ENCODE data around the gene BIRC7. TPM values are rescaled to one million over a fixed set of nuclear protein-coding genes. Genes with fewer than 3 reads are reported as not detected.
"Not testable (repeated sequence)": the region's sequence is repeated elsewhere in the genome, so short reads cannot be mapped to it uniquely, and the experiment has no call there.

Gene BIRC7
- total RNA-seq, 1 donor from 2014 or later, result not detected

- no peak for DNase-seq
- intact Hi-C loops (cut with micrococcal nuclease), result no loop called here
- ATAC-seq, result no peak
These were observed 5.6 kb downstream of the BIRC7 start for GRCh38 chr20:63241272-63241671.

GRCh38 chr20:63242736-63243135 is 7.0 kb downstream of the BIRC7 start:
- intact Hi-C loops (cut with micrococcal nuclease), result no loop called here
- ATAC-seq (no peak), DNase-seq (no peak)

- intact Hi-C loops (cut with micrococcal nuclease), result no loop called here
- ATAC-seq, result no peak
These were observed 8.0 kb downstream of the BIRC7 start for GRCh38 chr20:63243604-63244247.

GRCh38 chr20:63244468-63244867 is 8.8 kb downstream of the BIRC7 start:
- intact Hi-C loops (cut with micrococcal nuclease), result no loop called here
- DNase-seq (no peak), ATAC-seq (no peak)

More at GRCh38 chr20:63243604-63244247, 8.0 kb downstream of the BIRC7 start:
- DNase-seq, result no peak

- ATAC-seq, result peak; percentile 28
- no peak for DNase-seq
- intact Hi-C loops (cut with micrococcal nuclease), result no loop called here
These were observed 11.0 kb downstream of the BIRC7 start for GRCh38 chr20:63246490-63247288.

GRCh38 chr20:63247671-63248228 is 12.0 kb downstream of the BIRC7 start:
- ATAC-seq (no peak), DNase-seq (no peak)

GRCh38 chr20:63248835-63249591 is 13.3 kb downstream of the BIRC7 start:
- intact Hi-C loops (cut with micrococcal nuclease), result no loop called here
- no peak for DNase-seq

More at GRCh38 chr20:63247671-63248228, 12.0 kb downstream of the BIRC7 start:
- intact Hi-C loops (cut with micrococcal nuclease), result no loop called here

GRCh38 chr20:63249891-63250290 is 14.2 kb downstream of the BIRC7 start:
- no peak for ATAC-seq
- no peak for DNase-seq
- intact Hi-C loops (cut with micrococcal nuclease), result no loop called here

More at GRCh38 chr20:63248835-63249591, 13.3 kb downstream of the BIRC7 start:
- ATAC-seq, result no peak

GRCh38 chr20:63251350-63251749 is 15.6 kb downstream of the BIRC7 start:
- intact Hi-C loops (cut with micrococcal nuclease); DNase-seq; ATAC-seq: not testable (repeated sequence)

- intact Hi-C loops (cut with micrococcal nuclease), result no loop called here
- no peak for ATAC-seq
- no peak for DNase-seq
These were observed 16.6 kb downstream of the BIRC7 start for GRCh38 chr20:63252284-63252711.

GRCh38 chr20:63253065-63253437 is 17.3 kb downstream of the BIRC7 start:
- intact Hi-C loops (cut with micrococcal nuclease), result no loop called here

GRCh38 chr20:63253438-63254231 is 17.9 kb downstream of the BIRC7 start:
- DNase-seq, result no peak
- no peak for ATAC-seq
- intact Hi-C loops (cut with micrococcal nuclease), result no loop called here

More at GRCh38 chr20:63253065-63253437, 17.3 kb downstream of the BIRC7 start:
- DNase-seq, result no peak
- ATAC-seq, result no peak

- no peak for ATAC-seq
- intact Hi-C loops (cut with micrococcal nuclease), result no loop called here
- DNase-seq, result no peak
These were observed 18.5 kb downstream of the BIRC7 start, which contains the start of gene NKAIN4 for GRCh38 chr20:63254232-63254605. Gene NKAIN4 (minus strand): TSS chr20:63254463. CDS start chr20:63254450, 13 bp downstream.

- intact Hi-C loops (cut with micrococcal nuclease), result no loop called here
- ATAC-seq (no peak), DNase-seq (no peak)
These were observed 19.1 kb downstream of the BIRC7 start for GRCh38 chr20:63254606-63255384.

- DNase-seq, result no peak
- intact Hi-C loops (cut with micrococcal nuclease), result no loop called here
- no peak for ATAC-seq
These were observed 20.4 kb downstream of the BIRC7 start for GRCh38 chr20:63255931-63256704.

GRCh38 chr20:63256954-63257353 is 21.2 kb downstream of the BIRC7 start:
- intact Hi-C loops (cut with micrococcal nuclease), result no loop called here
- no peak for ATAC-seq
- DNase-seq, result no peak

- no peak for DNase-seq
- ATAC-seq, result no peak
- intact Hi-C loops (cut with micrococcal nuclease), result no loop called here
These were observed 21.9 kb downstream of the BIRC7 start for GRCh38 chr20:63257629-63258028.

All from left ventricle myocardium superior (tissue), 1 donor.